ENCODE measurements around the gene MRPL50.

GRCh38 chr9:101445353-101446029 lies 47.1 kb upstream of the MRPL50 start:
- TF ChIP-seq RAD21 (IDR thresholded peaks at IDR 0.05; ENCODE audit: low read depth) = no peak
- no peak for TF ChIP-seq EP300 (IDR thresholded peaks at IDR 0.05; ENCODE audit: borderline replicate concordance)
- no peak for TF ChIP-seq FOXM1 (IDR thresholded peaks at IDR 0.05; ENCODE audit: borderline replicate concordance, low read depth)
- TF ChIP-seq REST (IDR thresholded peaks at IDR 0.05; ENCODE audit: low read depth) = no peak
- TF ChIP-seq TAF1 (IDR thresholded peaks at IDR 0.05; ENCODE audit: low read depth) = no peak
- no peak for TF ChIP-seq CREB1 (IDR thresholded peaks at IDR 0.05; ENCODE audit: low read depth)
- TF ChIP-seq YY1 (IDR thresholded peaks at IDR 0.05; ENCODE audit: low read depth) = no peak
- no peak for TF ChIP-seq ZBTB7A (IDR thresholded peaks at IDR 0.05; ENCODE audit: low read depth)
- TF ChIP-seq CEBPB (IDR thresholded peaks at IDR 0.05) = no peak
